Activated CD4-positive, alpha-beta T cell treated with anti-CD3 and anti-CD28 coated beads, Interleukin-2, Interleukin-4, amounts not matched to agents 100 ng/mL and 50 ng/mL, durations not matched to agents 16 hours and 8 hours (primary cell): Measurements from ENCODE around the gene SLC29A4.
"Not testable (repeated sequence)": the region's sequence is repeated elsewhere in the genome, so short reads cannot be mapped to it uniquely, and the experiment has no call there.

ENCODE experiments used
- DNase-seq: peaks from one replicate; pipeline ENCODE4 v3.0.0-alpha.2; 2020; ENCODE audit warnings: low spot score

SLC29A4 gene

GRCh38 chr7:5296015-5296610 lies 13.4 kb downstream of the SLC29A4 start:
- no peak for DNase-seq

- DNase-seq, result peak; percentile 47
Measured at GRCh38 chr7:5296611-5297226, 14.0 kb downstream of the SLC29A4 start.

- no peak for DNase-seq
Measured at GRCh38 chr7:5300366-5300765, 17.6 kb downstream of the SLC29A4 start.

- DNase-seq, result no peak
Measured at GRCh38 chr7:5302577-5302976, 19.8 kb downstream of the SLC29A4 start.

- no peak for DNase-seq
Measured at GRCh38 chr7:5303061-5303460, 20.3 kb downstream of the SLC29A4 start.

- no peak for DNase-seq
Measured at GRCh38 chr7:5303591-5304505, 21.1 kb downstream of the SLC29A4 start.

- DNase-seq, result not testable (repeated sequence)
Measured at GRCh38 chr7:5305050-5305449, 22.3 kb downstream of the SLC29A4 start.

GRCh38 chr7:5307221-5308142 lies 24.7 kb downstream of the SLC29A4 start:
- DNase-seq, result not testable (repeated sequence)

GRCh38 chr7:5309146-5309545 lies 26.4 kb downstream of the SLC29A4 start:
- DNase-seq, result no peak

GRCh38 chr7:5310822-5311405 lies 28.2 kb downstream of the SLC29A4 start:
- no peak for DNase-seq

- DNase-seq, result not testable (repeated sequence)
Measured at GRCh38 chr7:5312276-5313070, 29.7 kb downstream of the SLC29A4 start.

GRCh38 chr7:5313076-5313885 lies 30.5 kb downstream of the SLC29A4 start:
- DNase-seq, result not testable (repeated sequence)

- no peak for DNase-seq
Measured at GRCh38 chr7:5314864-5315263, 32.1 kb downstream of the SLC29A4 start.

GRCh38 chr7:5315761-5316160 lies 33.0 kb downstream of the SLC29A4 start:
- no peak for DNase-seq

GRCh38 chr7:5318613-5319012 lies 35.9 kb downstream of the SLC29A4 start:
- DNase-seq, result not testable (repeated sequence)

- no peak for DNase-seq
Measured at GRCh38 chr7:5320391-5320790, 37.6 kb downstream of the SLC29A4 start.

- no peak for DNase-seq
Measured at GRCh38 chr7:5320802-5321396, 38.2 kb downstream of the SLC29A4 start.

- no peak for DNase-seq
Measured at GRCh38 chr7:5322621-5323410, 40.1 kb downstream of the SLC29A4 start.
